Stimulated activated naive CD8-positive, alpha-beta T cell treated with anti-CD3 and anti-CD28 coated beads, Interleukin-15, Interleukin-2, amounts not matched to agents 100 ng/mL and 50 ng/mL, for 24 hours (primary cell): ENCODE results near the gene CCDC192.

ENCODE experiments used
- H3K27ac Mint-ChIP-seq: one replicate; pipeline ENCODE4 v1.8.0; 2021; ENCODE audit warnings: mild to moderate bottlenecking, mixed read lengths
- H3K27me3 Mint-ChIP-seq: one replicate; pipeline ENCODE4 v1.8.0; 2021; ENCODE audit warnings: mixed read lengths
- H3K36me3 Mint-ChIP-seq: one replicate; pipeline ENCODE4 v1.8.0; 2021; ENCODE audit warnings: low read depth, mixed read lengths
- H3K4me1 Mint-ChIP-seq: one replicate; pipeline ENCODE4 v1.8.0; 2021; ENCODE audit warnings: low read depth, mixed read lengths
- H3K4me3 Mint-ChIP-seq: one replicate; pipeline ENCODE4 v1.8.0; 2021; ENCODE audit warnings: mild to moderate bottlenecking, mixed read lengths
- H3K9me3 Mint-ChIP-seq: one replicate; pipeline ENCODE4 v1.8.0; 2021; ENCODE audit warnings: mixed read lengths

Gene CCDC192

DNA sequence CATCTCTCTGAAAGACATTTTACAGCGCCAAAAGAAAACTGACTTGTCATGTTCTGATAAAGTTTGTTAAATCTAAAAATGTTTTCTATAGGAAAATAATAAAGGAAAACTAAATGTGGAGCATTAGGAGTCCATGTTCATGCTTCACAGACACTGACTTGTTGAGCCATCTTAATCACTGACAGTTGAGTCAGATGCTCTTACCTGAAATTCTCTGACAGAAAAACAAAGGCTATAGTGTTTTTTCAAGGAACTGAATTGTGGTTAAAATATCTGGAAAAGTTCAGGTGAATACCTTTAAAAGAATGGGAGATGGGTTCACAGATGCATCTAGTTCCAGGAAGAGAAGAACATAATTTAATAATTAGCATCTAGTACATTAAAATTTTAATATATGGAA, 266.9 kb downstream of the CCDC192 start:
- Mint-ChIP-seq H3K36me3 (peaks cover 30% of the 10 kb centered on the region), H3K4me1 (no peaks in the 10 kb centered on the region), H3K9me3 (peaks cover 5% of the 10 kb centered on the region), H3K27me3 (no peaks in the 10 kb centered on the region), H3K27ac (no peak overlapping the region), H3K4me3 (no peak overlapping the region)

DNA sequence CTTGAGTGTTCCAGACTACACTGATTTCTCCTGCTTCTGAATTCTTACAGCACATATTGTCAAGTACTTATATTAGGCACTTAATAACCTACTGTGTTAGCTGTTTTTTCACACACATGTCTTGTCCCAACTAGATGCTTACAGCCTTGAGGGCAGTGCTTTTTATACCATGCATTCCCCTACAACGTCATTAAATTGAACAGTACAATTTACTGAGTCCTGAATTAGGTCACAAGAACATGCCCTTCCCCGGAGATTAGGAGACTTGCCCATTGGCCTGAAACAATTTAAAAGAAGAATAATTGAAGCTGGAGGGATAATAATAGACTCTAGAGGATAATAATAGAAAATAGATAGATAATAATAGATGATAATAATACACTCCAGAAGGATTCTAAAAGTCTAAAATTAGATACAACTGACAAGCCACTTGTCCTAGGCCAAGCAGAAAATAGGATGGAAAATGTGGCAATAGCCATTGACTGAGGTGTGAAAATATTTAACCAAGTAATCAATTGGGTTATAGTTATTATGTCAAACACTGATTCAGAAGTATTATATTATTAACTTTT, 267.7 kb downstream of the CCDC192 start:
- H3K9me3 Mint-ChIP-seq: no peaks in the 10 kb centered on the region
- peaks cover 23% of the 10 kb centered on the region for H3K36me3 Mint-ChIP-seq
- H3K27ac Mint-ChIP-seq: no peak overlapping the region
- H3K27me3 Mint-ChIP-seq: no peaks in the 10 kb centered on the region
- no peak overlapping the region for H3K4me3 Mint-ChIP-seq
- H3K4me1 Mint-ChIP-seq: no peaks in the 10 kb centered on the region

DNA sequence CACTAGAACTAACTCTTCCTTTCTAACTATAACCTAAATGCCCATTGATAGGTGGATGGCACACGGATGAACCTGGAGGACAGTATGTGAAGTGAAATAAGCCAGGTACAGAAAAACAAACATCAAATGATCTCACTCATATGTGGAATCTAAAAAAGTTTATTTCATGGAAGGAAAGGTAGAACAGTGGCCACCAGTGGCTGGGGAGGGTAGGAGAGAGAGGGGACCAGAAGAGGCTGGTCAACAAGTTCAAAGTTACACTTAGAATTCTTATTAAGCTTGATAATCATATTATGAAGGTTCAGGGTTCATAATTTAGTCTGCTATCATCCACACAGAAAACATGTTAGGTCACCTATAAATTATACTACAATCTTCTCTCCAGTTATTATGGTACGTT, 272.8 kb downstream of the CCDC192 start:
- H3K27ac Mint-ChIP-seq: no peak overlapping the region
- no peak overlapping the region for H3K4me3 Mint-ChIP-seq
- H3K4me1 Mint-ChIP-seq: no peaks in the 10 kb centered on the region
- no peaks in the 10 kb centered on the region for H3K9me3 Mint-ChIP-seq
- peaks cover 3% of the 10 kb centered on the region for H3K36me3 Mint-ChIP-seq
- H3K27me3 Mint-ChIP-seq: no peaks in the 10 kb centered on the region

GRCh38 chr5:127976525-127976924, 273.3 kb downstream of the CCDC192 start:
- Mint-ChIP-seq H3K36me3 (peaks cover 3% of the 10 kb centered on the region), H3K27me3 (no peaks in the 10 kb centered on the region), H3K4me3 (no peak overlapping the region)

DNA sequence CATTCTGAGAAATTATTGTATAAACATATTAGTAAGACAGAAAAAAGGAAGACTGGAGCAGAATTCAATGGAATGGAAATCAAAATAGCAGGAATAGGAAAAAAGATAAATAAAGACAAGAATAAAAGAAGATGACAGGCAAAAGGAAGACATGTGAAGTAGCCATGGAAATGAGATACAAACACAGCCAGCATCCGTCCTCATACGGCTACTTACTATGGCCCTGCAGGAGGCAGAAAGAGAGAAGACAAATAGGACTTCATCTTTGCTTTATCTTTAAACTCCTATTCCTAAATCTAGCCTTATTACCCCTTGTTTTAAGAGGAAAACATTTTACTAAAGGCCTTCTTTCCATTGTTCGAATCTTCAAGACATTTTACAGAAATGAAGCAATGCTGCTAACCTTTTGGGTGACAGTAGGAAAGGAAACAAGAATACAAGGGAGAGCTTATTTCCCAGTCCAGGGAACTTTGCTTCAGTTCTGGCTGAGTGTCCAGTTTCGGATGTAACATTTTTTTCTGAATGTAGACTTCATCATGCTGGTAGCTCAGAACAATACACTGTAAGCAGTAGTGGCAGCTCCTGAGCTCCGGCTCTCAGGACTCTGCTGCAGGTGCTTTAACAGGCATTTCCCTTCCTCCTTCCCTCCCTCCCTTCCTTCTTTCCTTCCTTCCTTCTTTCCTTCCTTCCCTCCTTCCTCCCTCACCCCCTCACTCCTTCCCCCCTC, 274.0 kb downstream of the CCDC192 start:
- Mint-ChIP-seq H3K9me3 (no peaks in the 10 kb centered on the region), H3K27ac (no peak overlapping the region), H3K27me3 (no peaks in the 10 kb centered on the region), H3K36me3 (peaks cover 3% of the 10 kb centered on the region), H3K4me1 (no peaks in the 10 kb centered on the region), H3K4me3 (no peak overlapping the region)

More at GRCh38 chr5:127976525-127976924, 273.3 kb downstream of the CCDC192 start:
- no peaks in the 10 kb centered on the region for H3K4me1 Mint-ChIP-seq
- H3K27ac Mint-ChIP-seq: no peak overlapping the region
- H3K9me3 Mint-ChIP-seq: no peaks in the 10 kb centered on the region

- H3K27ac Mint-ChIP-seq: no peak overlapping the region
- H3K4me3 Mint-ChIP-seq: no peak overlapping the region
- H3K36me3 Mint-ChIP-seq: peaks cover 4% of the 10 kb centered on the region
- no peaks in the 10 kb centered on the region for H3K27me3 Mint-ChIP-seq
- H3K4me1 Mint-ChIP-seq: no peaks in the 10 kb centered on the region
- H3K9me3 Mint-ChIP-seq: no peaks in the 10 kb centered on the region
These were observed 275.6 kb downstream of the CCDC192 start for GRCh38 chr5:127978738-127979300.

GRCh38 chr5:127979475-127979874, 276.3 kb downstream of the CCDC192 start:
- Mint-ChIP-seq H3K27me3 (no peaks in the 10 kb centered on the region), H3K4me1 (no peaks in the 10 kb centered on the region), H3K27ac (no peak overlapping the region), H3K36me3 (peaks cover 4% of the 10 kb centered on the region), H3K4me3 (no peak overlapping the region), H3K9me3 (no peaks in the 10 kb centered on the region)

GRCh38 chr5:127980843-127981242, 277.7 kb downstream of the CCDC192 start:
- H3K27me3 Mint-ChIP-seq: no peaks in the 10 kb centered on the region
- H3K36me3 Mint-ChIP-seq: peaks cover 4% of the 10 kb centered on the region
- no peaks in the 10 kb centered on the region for H3K4me1 Mint-ChIP-seq
- no peak overlapping the region for H3K27ac Mint-ChIP-seq
- no peaks in the 10 kb centered on the region for H3K9me3 Mint-ChIP-seq
- H3K4me3 Mint-ChIP-seq: no peak overlapping the region

DNA sequence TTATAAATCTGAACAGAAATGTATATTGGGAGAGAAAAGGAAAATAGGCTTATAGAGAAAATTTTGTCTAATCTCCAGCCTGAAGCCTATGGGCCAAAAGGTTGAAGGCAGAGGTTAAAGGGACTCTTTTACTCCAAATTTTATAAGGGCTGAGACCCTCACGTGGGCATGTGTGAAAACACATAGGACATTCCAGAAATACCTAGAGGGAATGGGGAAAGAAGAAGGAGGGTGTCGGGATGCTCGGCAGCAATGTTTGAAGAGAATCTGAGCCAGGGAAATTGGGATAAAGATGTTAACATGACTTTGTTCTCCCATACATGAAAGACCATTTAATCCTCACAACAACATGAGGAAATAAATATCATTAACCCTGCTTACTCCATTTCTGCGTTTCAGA, 278.3 kb downstream of the CCDC192 start:
- H3K36me3 Mint-ChIP-seq: peaks cover 4% of the 10 kb centered on the region
- H3K27ac Mint-ChIP-seq: no peak overlapping the region
- H3K9me3 Mint-ChIP-seq: no peaks in the 10 kb centered on the region
- no peak overlapping the region for H3K4me3 Mint-ChIP-seq
- no peaks in the 10 kb centered on the region for H3K4me1 Mint-ChIP-seq
- H3K27me3 Mint-ChIP-seq: no peaks in the 10 kb centered on the region

GRCh38 chr5:127985811-127986325, 282.7 kb downstream of the CCDC192 start:
- H3K9me3 Mint-ChIP-seq: no peaks in the 10 kb centered on the region
- peaks cover 4% of the 10 kb centered on the region for H3K36me3 Mint-ChIP-seq
- no peak overlapping the region for H3K27ac Mint-ChIP-seq
- no peak overlapping the region for H3K4me3 Mint-ChIP-seq
- H3K27me3 Mint-ChIP-seq: no peaks in the 10 kb centered on the region
- no peaks in the 10 kb centered on the region for H3K4me1 Mint-ChIP-seq

GRCh38 chr5:127987354-127988145, 284.4 kb downstream of the CCDC192 start:
- Mint-ChIP-seq H3K27me3 (no peaks in the 10 kb centered on the region), H3K9me3 (no peaks in the 10 kb centered on the region), H3K4me1 (no peaks in the 10 kb centered on the region), H3K27ac (no peak overlapping the region), H3K36me3 (peaks cover 10% of the 10 kb centered on the region), H3K4me3 (no peak overlapping the region)

GRCh38 chr5:127988146-127988760, 285.1 kb downstream of the CCDC192 start:
- Mint-ChIP-seq H3K4me3 (no peak overlapping the region), H3K36me3 (peaks cover 5% of the 10 kb centered on the region), H3K27ac (no peak overlapping the region), H3K27me3 (no peaks in the 10 kb centered on the region), H3K4me1 (no peaks in the 10 kb centered on the region), H3K9me3 (peaks cover 3% of the 10 kb centered on the region)
